COR-L47 (cell line): Measurements from ENCODE around the gene GYG1.
"Not testable (repeated sequence)": the region's sequence is repeated elsewhere in the genome, so short reads cannot be mapped to it uniquely, and the experiment has no call there.

ENCODE experiments used
- DNase-seq: peaks from one replicate; lab custom pipeline; 2025; lab: John Stamatoyannopoulos, UW

The GYG1 gene

DNA sequence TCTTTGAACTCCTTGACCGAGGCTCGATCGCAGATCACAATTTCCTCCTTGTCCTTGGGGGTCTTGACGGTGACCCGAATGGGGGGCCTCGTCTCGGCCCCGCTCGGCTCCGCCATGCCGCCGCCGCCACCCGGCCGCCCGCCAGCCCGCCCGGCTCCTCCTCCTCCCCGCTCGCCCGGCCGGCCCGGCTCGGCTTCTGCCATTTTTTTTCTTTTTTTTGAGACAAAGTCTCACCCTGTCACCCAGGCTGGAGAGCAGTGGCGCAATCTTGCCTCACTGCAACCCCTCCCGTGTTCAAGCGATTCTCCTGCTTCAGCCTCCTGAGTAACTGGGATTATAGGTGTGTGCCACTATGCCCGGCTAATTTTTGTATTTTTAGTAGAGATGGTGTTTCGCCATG is 3.8 kb upstream of the GYG1 start:
- not testable (repeated sequence) for DNase-seq

DNA sequence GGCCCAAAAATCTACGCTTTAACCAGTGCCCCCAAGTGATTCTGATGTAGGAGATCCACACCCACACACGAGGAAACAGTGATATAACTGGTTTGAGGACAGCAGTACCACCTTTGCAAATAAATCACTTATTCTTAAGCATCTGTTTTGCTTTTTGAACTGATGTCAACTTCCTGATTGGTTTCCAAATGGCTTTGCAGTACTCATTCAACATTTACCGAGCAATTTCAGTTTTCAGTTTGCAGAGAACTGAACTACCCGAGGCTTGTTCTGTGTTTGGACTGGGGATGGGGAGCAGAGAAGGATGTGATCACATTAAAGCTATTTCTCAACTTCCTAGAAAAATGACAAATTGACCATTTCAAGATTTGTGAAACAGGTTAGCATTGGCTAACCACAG is 1.1 kb upstream of the GYG1 start:
- no peak for DNase-seq

DNA sequence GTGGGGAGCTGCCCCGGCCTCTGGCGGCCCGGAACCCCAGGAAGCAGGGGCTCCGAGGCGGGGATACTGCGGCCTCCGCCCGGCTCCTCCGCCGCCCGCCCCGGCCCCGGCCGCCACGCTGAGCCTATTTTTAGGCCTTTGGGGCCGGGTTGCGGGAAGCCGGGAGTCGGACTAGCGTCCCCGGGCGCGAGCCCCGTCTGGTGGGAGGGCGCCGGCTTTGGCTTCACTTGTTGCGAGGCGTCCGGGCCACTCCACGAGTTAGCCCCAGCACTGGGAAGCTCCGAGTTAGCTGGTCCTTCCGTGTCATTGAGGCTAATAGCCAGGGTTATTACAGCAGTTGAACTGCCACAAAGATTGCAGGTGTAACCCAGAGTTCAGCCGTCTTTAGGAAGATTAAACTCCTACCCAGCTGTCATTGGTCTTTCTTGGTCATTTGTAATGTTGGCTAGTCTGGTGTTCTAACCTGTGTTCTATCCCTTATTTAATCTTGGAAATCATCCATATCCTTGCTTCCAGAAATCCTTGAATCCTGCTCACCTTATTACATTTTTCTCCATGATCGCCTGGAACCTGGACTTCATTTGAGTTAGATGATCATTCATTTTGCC is 791 bp downstream of the GYG1 start:
- peak; percentile 24 for DNase-seq

DNA sequence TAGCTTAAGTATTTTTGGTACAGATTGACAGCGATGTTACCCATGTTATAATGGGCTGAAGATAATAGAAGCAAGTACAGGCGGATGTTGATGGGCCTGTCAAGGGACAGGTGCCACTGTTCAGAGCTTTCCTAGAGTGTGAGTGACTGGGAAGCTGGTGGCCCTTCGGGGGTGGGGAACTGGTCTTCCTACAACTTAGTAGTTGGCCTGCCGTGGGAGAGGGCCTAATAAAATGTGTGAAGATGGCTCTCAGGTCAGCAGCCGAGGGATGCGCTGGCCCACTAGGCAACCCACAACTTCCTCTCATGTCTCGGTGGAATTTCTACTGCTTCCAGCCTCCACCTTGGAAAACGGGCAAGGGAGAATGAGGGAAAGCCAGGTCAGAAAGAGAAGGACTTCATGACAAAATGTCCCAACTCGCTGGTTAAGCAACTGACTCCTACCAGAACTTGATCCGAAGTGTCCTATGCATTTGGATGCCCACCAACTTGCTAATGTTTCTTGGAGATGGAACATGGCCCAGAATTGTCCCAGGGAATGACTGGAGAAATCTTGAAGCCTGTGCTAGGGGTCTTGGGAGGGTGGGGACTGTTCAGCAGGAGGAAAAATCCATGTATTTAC is 1.4 kb downstream of the GYG1 start:
- no peak for DNase-seq

DNA sequence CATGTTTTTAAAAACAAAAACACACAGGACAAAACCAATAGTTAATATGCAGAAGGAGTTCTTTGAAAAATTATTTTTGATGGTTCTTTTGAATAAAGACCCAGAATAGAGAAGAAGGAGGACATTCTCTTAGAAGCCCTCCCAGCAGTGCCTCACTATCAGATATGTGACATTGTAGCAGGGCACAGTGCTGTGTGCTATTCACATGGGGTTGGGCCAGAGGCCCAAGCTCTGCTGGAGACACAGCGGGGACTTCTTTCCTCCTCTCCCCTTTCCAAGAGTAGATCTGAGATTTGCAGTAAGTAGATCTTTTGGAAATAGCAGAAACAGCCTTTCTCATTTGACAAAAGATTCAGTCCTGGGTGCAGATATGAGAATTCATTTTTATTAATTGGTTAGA is 6.3 kb downstream of the GYG1 start:
- no peak for DNase-seq

DNA sequence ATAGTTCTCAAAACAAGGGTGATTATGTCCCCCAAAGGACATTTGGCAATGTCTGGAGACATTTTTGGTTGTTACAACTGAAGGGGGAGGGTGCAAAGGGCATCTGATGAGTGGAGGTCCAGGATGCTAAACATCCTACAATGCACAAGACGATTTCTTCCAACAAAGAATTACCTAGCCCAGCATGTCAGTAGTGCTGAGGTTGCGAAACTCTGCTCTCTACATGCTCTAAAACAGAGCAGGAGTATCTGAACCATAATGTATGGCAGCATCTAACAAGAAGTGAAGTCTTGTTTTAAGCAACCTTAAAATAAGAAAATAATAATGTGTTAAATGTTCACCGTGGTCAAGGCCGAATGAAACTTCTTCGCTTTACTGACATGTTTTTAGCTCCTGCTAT is 7.0 kb downstream of the GYG1 start:
- DNase-seq = no peak

DNA sequence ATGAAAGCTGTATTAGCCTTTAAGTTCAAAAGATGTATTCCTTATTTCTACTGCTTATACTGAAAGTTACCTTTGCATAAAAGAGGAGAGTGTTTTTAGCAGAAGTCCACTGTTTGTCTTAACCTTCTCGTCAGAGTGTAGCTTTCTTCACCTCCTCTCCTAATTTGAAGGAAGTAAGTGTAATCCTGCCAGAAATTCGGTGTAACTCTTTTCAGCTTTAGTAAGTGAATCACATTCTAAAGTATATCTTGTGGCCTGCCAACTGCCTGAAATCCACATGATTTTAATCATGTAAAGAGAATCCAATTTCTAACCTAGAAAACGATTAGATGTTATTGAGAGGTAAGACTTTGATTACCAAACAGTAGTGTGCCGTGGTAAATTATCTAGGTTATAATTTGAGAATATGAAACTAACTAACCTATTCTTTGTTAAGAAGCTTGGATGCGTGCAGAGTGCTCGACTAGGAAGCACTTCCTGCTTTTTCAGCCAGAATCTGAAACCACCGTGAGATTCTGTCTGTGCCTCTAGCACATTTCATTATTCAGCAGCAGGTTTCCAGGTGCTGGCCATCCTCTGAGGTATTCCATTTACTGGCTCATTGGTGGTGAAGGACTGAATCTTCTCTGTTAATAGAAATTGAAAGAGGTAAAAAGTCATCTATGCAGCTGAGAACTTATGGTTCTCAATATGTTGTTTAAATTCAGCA is 7.5 kb downstream of the GYG1 start:
- DNase-seq = peak; percentile 15

DNA sequence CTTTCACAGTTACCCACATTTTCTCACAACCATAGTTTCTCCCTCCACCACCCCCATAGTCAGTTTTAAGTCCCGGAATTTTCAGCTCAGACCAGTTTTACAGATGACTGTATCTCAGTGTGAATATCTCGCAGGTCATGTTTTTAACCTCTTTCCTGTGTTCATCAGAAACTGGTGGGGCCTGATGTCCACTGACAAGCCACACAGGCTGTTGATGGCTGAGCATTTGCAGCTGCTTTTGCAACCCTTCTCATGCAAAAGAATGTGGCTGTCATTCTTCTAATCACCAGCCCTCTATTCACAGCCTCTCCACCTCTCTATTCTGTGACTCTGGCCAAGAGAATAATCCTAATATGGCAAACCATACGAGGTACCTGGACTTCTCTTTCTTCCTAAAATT is 8.5 kb downstream of the GYG1 start:
- DNase-seq = no peak

DNA sequence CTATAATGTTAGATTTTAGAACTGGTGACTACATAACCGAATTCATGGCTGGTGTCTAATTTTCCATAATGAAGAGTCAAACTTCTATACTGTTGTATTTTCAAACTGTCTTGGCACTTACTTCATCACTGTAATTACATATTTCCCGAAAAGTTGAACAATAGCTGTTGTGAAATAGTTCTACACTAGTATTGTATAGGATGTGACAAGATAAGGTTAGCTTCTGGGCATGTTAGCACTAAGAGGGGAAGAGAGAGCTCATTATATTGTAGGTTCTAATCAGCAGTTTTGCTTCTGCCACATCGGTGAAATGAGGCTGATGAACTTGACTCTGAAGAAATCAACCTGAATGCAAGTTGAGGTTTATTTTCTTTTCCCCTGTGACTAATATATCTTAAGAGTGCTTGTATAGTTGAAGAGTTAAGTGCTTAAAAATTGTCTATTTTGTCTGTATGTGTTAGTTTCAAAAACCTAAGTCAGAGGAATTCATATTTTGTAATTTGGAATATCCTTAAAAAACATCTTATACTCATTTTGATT is 8.9 kb downstream of the GYG1 start:
- no peak for DNase-seq

DNA sequence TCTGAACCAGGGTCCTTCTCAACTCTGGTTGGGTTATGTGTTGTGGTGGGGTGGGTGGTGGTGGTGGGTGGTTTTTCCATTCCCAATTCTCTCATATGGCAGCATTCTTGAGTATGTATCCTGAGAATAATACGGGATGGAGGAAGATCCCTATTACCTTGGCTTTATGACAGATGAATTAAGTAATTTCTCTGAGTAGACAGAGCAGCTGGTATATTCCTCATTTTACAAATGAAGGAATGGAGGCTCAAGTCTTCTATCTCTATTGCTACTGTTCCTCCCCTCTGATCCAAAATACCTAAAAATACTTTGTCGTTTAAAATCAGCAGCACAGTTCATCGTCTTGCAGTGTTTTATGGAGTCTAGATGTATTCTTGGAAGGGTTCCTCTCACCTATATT is 10.4 kb downstream of the GYG1 start:
- no peak for DNase-seq

DNA sequence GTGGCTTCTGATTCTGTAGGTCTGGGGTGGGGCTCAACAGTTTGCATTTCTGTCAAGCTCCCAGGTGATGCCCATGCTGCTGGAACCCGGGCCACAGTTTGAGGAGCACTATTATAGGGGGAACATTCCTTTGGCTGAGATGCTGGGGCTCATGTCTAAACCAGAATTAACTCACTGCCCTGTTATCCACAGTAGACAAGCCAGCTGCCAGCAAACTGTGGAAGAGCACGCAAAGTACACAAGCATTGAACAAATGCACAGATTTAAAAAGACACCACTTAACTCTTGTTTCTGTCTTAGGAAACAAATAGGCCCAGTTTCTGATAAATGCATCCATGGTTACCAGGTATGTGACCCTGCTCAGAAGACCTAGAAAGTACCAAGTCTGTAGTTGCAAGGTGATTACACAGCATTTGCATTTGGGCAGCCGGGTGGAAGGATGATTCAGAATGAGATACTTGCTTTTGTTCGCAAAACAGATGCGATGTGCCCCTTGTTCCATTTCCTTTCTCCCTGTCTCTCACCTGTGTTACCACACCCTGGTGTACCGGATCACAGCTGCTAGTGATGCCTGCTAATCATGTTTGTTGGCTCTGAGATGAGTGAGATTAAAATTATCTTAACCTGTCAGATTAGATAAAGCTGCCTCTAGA is 12.4 kb downstream of the GYG1 start:
- peak; percentile 54 for DNase-seq

DNA sequence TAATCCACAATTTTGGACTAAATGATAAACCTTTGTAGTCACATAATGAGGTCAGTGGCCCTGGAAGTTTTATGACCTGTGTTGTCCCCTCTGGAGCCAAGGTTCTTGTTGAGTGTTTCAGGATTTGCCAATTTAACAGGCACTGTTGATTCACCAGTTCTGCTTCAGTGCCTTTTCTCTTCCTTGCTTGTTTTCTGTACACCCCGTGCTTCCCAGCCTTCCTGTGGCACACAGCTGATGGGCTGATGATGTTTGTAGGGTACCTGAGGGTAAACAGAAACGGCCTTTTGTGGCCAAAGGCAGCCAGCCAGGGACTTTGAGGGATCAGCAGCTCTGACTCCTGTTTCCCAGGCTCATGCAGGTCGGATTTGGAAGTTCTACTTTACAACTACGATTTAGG is 13.3 kb downstream of the GYG1 start:
- DNase-seq = peak; percentile 68

DNA sequence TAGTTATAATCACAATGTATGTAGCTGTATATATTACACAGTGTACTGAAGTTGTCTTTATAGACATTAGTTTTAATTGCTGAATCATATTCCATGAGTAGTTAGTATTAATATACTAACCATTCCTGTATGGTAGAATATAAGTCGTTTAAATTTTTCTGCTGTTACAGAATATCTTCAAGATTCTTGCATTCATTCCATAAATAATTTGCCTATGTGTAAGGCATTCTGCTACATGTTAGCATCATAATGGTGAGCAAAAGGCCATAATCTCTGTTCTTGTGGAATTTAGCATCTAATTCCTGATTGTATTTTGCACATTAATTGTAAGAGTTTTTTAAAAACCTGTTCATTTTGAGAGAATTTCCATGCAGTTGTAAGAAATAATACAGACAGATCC is 14.1 kb downstream of the GYG1 start:
- DNase-seq = no peak

DNA sequence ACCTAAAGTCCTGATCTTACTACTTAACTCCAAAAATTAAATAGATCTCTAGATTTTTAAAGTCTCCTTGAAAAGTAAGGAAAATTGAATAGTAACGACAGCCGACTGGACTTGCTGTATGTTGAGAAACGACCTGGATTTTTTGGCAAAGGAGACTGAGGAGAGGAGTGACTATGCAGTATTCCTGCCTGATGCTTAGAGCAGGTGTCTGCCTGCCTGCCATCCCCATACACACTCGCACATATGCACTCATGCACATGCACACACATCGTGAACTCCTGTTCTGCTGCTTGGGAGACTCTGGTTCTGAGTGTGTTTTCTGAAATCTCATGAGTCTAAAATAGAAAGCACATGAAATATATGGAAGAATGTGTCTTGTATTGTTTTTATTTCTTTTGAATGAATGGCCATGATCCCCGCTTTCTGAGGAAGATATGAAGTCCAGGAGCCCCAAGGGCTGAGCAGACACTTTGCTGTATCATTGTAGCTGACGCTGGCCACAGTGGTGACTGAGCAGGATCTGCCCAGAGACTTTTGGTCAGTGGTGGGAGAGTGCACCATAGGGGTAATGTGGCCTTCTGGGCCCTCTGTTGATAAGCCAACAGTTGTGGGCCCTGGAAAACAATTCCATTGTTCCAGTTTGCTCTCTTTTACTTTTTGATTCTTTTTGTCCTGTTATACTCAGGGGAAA is 16.4 kb downstream of the GYG1 start:
- DNase-seq = no peak

DNA sequence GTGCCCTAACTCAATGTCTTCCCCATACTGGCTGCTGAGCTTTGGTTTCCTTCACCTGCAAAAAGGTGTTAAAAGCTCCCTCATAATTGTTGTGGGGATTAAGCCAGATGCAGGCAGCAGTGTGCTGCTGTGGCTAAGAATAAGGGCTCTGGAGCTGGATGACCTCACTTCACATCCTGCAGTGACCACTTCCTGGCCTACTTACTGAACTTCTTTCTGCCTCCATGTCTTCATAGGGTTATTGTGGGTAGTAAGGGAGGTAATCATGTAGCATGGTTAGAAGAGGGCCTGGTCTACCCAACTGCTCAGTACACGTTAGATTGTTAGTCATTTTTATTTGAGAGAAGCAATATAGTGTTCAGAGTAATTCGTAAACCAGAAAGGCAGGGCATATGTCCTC is 18.4 kb downstream of the GYG1 start:
- DNase-seq = no peak

DNA sequence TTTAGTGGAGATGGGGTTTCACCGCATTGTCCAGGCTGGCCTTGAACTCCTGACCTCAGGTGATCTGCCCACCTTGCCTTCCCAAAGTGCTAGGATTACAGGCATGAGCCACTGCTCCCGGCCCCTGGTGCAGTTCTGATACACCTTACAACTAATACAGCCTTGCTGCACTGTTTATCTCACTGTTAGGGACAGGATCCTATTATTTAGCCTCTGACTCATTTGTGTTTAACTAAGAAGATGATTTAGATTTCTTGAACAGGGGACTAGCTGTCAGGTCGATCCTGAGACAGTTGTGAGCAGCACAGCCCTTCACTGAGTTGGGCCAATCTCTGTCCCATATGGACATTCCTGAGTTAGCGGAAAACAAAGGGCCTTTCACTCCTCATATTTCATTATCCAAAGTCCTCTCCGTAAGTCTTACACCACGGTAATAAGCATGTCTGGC is 19.2 kb downstream of the GYG1 start:
- no peak for DNase-seq

DNA sequence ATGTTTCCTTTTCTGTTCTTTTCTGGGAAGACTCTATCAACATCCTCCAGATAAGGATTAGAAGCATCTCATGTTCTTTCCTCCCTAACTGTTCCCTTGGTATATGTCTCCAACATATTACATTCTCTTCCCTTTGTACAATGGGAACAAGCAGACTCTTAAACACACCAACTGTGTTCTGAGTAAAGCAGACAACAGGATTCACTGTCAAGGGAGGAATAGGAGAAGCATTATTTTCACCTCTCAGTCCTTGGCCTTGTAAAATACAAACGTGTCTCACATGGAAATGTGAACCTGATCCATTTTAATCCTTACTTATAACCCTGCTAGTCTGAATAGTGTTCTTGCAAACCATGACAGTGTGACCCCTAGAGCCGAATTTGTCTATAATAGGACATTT is 19.6 kb downstream of the GYG1 start:
- DNase-seq = no peak

DNA sequence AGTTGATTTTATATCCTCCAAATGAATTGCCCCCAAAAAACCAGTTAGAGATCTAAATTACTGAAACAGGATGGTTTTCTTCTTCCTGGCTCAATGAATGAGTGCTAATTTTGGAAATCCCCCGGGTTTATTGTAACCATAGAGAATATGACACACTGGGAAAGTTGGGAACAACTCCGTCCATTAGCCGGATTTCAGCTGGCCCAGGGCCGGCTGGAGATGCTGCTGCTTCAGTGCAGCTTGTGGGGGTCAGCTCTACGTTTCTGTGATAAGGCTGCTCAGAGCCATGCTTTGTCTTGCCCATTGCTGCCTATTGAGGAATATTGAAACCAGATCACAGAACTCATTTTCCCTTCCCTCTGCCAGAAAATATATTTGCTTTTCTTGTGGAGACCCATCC is 20.3 kb downstream of the GYG1 start:
- DNase-seq = no peak

DNA sequence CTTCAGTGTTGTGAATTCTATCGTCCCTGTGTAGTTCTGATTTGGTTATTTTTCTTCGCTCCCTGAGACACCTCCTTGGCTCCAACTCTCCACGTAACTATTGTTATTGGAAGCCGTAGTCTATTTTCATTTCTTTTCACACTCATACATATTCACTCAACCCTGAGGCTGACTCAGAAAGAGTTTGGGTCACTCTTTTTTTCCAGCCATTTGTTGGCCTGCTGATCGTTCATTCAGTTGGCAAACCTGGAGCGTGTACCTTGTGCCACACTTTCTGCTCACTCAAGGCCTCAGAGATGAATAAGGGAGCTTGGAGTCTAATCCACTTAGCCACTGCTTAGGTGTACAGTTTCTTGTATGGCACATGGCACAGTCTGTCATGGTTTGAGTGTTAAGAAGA is 22.4 kb downstream of the GYG1 start:
- no peak for DNase-seq

DNA sequence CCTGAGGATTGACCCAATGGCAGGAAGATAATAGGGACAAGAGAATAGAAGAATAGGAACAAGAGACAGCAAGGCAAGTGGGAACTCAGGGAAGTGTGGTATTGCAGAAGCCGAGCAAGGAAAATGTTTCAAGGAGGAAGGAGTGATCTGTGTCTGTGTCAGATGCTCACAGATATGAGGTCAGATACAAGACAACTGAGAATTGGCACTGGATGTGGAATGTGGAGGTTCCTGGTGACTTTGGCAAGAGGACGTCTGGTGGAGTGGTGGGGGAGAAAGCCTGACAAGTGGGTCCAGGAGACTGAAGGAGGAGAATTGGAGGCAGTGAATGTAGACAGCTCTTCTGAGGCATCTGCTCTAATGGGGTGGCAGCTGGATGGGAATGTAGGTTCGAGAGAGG is 24.1 kb downstream of the GYG1 start:
- no peak for DNase-seq

DNA sequence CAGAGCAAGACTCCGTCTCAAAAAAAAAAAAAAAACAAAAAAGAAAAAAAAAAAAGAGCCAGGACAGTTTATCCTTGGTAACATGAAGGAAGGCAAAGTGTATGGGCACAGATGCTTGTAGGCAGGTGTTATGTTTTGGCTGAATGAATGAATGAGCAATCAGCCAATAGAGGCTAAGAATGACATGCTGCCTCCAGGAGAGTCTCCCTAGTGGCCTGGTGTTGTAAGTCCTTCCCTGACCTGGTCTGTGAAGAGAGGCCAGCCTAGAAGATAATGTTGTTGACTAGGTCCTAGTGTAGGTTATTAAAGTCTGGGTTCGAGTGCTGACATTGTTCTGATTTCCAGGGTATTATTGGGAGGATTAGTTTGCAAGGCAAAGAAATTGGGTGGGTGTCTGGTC is 24.9 kb downstream of the GYG1 start:
- no peak for DNase-seq
